ENCODE results near the gene AOPEP. TPM values are rescaled to one million over a fixed set of nuclear protein-coding genes. Genes with fewer than 3 reads are reported as not detected.
A peak's percentile ranks its signal among the peaks of the same experiment; 100 is the strongest.

AOPEP gene
- total RNA-seq, 1 experiment from 2014 or later: 89.5 TPM

DNA sequence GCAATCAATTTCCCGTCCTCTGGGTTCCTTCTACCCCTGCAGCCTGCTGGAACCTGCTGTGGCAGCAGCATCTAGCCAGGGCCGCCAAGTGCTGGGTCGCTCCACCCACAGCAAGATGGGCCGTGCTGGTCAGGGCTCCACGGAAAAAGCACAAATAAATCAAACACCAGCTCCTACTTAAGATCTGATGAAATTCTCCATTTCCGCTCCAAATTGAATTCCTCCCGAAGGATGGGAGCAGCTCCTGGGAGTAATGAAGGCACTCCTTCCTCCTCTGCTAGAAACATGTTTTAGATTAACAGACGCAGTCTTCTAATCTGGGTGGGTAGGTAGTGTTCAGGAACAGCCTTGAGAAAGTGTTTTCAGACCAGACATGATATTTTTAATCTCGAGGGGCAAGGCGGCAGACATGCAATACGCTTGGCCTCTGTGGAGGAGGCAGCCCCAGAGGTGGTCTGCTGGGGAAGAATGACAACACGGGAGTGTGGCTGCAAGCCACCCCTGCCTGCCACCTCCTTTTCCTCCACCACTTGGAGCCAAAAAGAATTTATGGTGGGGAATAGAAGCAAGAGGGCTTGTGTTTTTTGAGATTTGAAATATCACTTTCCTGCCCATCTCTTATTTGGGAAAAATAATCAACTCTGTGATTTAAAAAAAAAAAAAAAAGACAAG lies 194.1 kb downstream of the AOPEP start:
- CTCF ChIA-PET: interaction anchor here (0.8 to 1.2 kb wide), 2 partner anchors 67 to 115 kb away, joined by 3 to 4 read pairs; no protein-coding TSS in a partner anchor
- H3K4me3 Mint-ChIP-seq (ENCODE audit: low read depth, unreplicated experiment): peak overlapping the region; percentile 56
- TSS peak; percentile 73 for BruUV-seq (replicated peaks)

DNA sequence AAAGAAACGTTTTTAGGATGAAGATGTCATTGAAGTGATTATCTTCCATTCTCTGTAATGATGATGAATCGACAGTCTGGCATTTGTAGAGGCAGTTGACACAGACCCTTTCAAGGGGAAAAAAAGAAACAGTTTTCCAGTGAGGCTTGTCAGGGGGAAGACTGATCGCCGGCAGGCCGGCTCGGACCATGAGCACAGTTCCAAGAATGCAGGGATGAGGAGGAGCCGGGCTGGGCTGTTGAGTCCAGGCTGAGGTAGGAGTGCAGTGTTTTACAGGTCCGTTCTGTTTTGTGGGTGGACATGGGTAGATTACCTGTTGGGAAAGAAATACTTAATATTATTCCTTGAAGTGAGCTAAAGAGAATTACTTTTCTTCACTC lies 194.6 kb downstream of the AOPEP start:
- Mint-ChIP-seq H3K27me3 (ENCODE audit: unreplicated experiment) (no peaks in the 10 kb centered on the region), H3K9me3 (ENCODE audit: low read depth, unreplicated experiment) (no peaks in the 10 kb centered on the region), H3K27ac (ENCODE audit: unreplicated experiment) (peak overlapping the region; percentile 88), H3K4me1 (ENCODE audit: low read depth, unreplicated experiment) (peaks cover 87% of the 10 kb centered on the region), H3K4me3 (ENCODE audit: low read depth, unreplicated experiment) (peak overlapping the region; percentile 56), H3K36me3 (ENCODE audit: insufficient read depth, unreplicated experiment) (peaks cover 36% of the 10 kb centered on the region)
- TF ChIP-seq, protein P1, sequence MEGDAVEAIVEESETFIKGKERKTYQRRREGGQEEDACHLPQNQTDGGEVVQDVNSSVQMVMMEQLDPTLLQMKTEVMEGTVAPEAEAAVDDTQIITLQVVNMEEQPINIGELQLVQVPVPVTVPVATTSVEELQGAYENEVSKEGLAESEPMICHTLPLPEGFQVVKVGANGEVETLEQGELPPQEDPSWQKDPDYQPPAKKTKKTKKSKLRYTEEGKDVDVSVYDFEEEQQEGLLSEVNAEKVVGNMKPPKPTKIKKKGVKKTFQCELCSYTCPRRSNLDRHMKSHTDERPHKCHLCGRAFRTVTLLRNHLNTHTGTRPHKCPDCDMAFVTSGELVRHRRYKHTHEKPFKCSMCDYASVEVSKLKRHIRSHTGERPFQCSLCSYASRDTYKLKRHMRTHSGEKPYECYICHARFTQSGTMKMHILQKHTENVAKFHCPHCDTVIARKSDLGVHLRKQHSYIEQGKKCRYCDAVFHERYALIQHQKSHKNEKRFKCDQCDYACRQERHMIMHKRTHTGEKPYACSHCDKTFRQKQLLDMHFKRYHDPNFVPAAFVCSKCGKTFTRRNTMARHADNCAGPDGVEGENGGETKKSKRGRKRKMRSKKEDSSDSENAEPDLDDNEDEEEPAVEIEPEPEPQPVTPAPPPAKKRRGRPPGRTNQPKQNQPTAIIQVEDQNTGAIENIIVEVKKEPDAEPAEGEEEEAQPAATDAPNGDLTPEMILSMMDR (IDR thresholded peaks at IDR 0.05; ENCODE audit: unreplicated experiment): no peak
- no peak for DNase-seq
- no TSS peak for BruUV-seq (replicated peaks)
- intact Hi-C loops (cut with micrococcal nuclease; ENCODE audit: unreplicated experiment): loop anchor here (5.0 kb wide), 1 partner anchor 126 kb away; no protein-coding TSS in a partner anchor
- CTCF ChIA-PET: no interaction called here

More for the DNA sequence above, 194.1 kb downstream of the AOPEP start:
- Mint-ChIP-seq H3K27me3 (ENCODE audit: unreplicated experiment) (no peaks in the 10 kb centered on the region), H3K9me3 (ENCODE audit: low read depth, unreplicated experiment) (no peaks in the 10 kb centered on the region), H3K36me3 (ENCODE audit: insufficient read depth, unreplicated experiment) (peaks cover 33% of the 10 kb centered on the region), H3K4me1 (ENCODE audit: low read depth, unreplicated experiment) (peaks cover 85% of the 10 kb centered on the region), H3K27ac (ENCODE audit: unreplicated experiment) (peak overlapping the region; percentile 88)
- TF ChIP-seq, protein P1 (IDR thresholded peaks at IDR 0.05; ENCODE audit: unreplicated experiment): no peak
- no peak for DNase-seq
- intact Hi-C loops (cut with micrococcal nuclease; ENCODE audit: unreplicated experiment): loop anchor here (5.0 kb wide), 1 partner anchor 127 kb away; no protein-coding TSS in a partner anchor

- intact Hi-C loops (cut with micrococcal nuclease; ENCODE audit: unreplicated experiment): loop anchor here (5.0 kb wide), 1 partner anchor 126 kb away; no protein-coding TSS in a partner anchor
- TSS peak; percentile 61 for BruUV-seq (replicated peaks)
- H3K4me3 Mint-ChIP-seq (ENCODE audit: low read depth, unreplicated experiment): peak overlapping the region; percentile 56
- DNase-seq: no peak
- H3K27ac Mint-ChIP-seq (ENCODE audit: unreplicated experiment): peak overlapping the region; percentile 88
- no peaks in the 10 kb centered on the region for H3K9me3 Mint-ChIP-seq (ENCODE audit: low read depth, unreplicated experiment)
- peaks cover 87% of the 10 kb centered on the region for H3K4me1 Mint-ChIP-seq (ENCODE audit: low read depth, unreplicated experiment)
- peaks cover 38% of the 10 kb centered on the region for H3K36me3 Mint-ChIP-seq (ENCODE audit: insufficient read depth, unreplicated experiment)
- CTCF ChIA-PET: no interaction called here
- H3K27me3 Mint-ChIP-seq (ENCODE audit: unreplicated experiment): no peaks in the 10 kb centered on the region
- TF ChIP-seq, protein P1 (IDR thresholded peaks at IDR 0.05; ENCODE audit: unreplicated experiment): no peak
These were observed 195.2 kb downstream of the AOPEP start for GRCh38 chr9:94921656-94922055.

DNA sequence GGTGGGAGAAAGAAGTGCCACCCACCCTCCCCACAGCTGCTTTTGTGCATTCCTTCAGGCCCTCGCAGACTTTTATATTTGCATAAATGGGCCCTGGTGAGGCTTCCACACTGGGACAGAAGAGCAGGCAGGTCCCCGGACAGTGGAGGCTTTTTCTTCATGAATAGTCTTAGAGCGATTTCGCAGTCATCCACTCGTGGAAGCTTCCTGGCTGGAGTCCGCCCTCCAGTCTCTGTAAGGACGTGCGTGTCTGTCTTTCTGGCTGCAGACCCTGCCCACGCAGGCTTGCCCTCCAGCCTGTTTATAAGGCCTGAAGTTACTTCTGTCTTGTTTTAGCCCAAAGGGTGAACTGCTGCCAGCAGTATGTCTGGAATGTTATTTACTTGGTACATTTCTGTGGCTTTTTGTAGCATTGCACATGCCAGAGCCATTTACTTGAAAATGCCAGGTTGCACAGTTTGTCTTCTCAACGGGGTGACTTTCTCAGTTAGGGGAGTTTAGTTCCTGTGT lies 195.7 kb downstream of the AOPEP start:
- Mint-ChIP-seq H3K4me3 (ENCODE audit: low read depth, unreplicated experiment) (peak overlapping the region; percentile 56), H3K36me3 (ENCODE audit: insufficient read depth, unreplicated experiment) (peaks cover 41% of the 10 kb centered on the region), H3K27me3 (ENCODE audit: unreplicated experiment) (no peaks in the 10 kb centered on the region), H3K9me3 (ENCODE audit: low read depth, unreplicated experiment) (no peaks in the 10 kb centered on the region), H3K27ac (ENCODE audit: unreplicated experiment) (peak overlapping the region; percentile 88), H3K4me1 (ENCODE audit: low read depth, unreplicated experiment) (peaks cover 85% of the 10 kb centered on the region)
- intact Hi-C loops (cut with micrococcal nuclease; ENCODE audit: unreplicated experiment): loop anchor here (5.0 kb wide), 1 partner anchor 125 kb away; no protein-coding TSS in a partner anchor
- CTCF ChIA-PET: interaction anchor here (0.9 to 1.0 kb wide), 2 partner anchors 8 to 117 kb away, joined by 3 read pairs; no protein-coding TSS in a partner anchor
- TF ChIP-seq, protein P1 (IDR thresholded peaks at IDR 0.05; ENCODE audit: unreplicated experiment): no peak
- DNase-seq: peak; percentile 53
- BruUV-seq (replicated peaks): no TSS peak
